ENCODE measurements around the gene MYO18B.

Gene MYO18B

DNA sequence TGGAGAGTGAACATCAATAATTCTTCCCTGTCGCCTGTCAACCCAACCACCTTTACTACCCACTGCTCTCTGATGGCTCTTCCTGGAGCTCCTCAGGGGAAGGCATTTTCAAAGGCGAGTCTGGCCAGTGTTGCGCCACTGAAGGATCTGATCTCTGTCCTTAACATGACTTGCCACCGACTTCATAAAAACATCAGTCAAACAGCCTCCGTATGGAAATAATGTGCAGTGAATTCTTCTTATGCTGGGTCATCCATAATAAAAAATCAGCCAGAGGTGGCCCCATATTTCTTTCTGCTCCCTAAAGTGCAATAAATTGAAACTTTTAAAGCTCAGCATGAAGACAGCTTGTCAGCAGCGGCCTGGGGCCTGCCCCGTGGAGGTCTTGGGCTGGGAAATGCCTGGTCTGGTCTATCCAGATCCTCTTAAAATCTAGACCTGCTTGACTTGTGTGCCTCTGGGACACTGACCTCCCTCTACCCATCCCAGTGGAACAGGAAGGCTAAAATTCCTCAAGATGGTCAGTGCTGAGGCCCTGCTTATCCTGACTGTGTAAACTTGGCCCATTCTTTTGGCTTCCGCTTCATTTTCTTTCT lies 199.5 kb downstream of the MYO18B start:
- no peak overlapping the region for H3K9ac ChIP-seq
- H3K9me3 ChIP-seq, result no peaks in the 10 kb centered on the region
- no peaks in the 10 kb centered on the region for H3K36me3 ChIP-seq
- no peaks in the 10 kb centered on the region for H4K20me1 ChIP-seq
- H3K4me2 ChIP-seq, result no peak overlapping the region
- no peaks in the 10 kb centered on the region for H3K27me3 ChIP-seq
- no peak overlapping the region for H3K4me3 ChIP-seq
- no peak for TF ChIP-seq Cebpa-rat (IDR thresholded peaks at IDR 0.05)
- no peak overlapping the region for H3K27ac ChIP-seq
- no peaks in the 10 kb centered on the region for H3K4me1 ChIP-seq

DNA sequence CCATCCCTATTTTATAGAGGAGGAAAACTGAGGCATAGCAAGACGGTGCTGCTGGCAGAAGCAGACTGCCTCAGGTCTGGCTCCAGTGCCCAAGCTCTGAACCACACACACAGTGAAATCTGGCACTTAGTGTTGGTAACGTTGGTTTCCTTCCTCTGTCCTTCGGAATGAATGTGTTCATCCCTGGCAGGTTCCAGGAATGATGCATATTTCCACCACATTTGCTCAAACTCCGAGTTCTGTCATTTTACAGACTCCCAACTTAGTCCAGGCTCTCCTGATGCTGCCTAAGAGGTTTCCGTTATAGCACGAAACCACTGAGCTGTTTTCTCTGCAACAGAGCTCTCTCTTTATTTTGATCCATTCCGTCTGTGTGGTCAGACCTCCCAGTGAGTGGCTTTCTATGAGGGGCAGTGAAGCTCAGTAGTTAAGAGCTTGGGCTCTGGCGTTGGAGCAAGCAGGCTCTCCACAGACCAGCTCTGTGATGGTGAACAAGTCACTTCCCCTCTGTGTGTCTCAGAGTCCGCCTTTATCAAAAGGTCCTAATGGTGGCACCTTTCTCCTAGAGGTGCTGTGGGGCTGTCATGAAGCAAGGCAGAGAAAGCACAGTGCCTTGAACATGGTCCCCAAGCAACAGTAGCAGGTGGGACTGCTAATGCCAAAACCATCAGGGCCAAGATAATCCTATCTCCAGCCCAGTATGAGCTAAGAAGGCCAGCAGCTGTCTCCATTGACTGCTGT lies 200.3 kb downstream of the MYO18B start:
- Histone ChIP-seq H4K20me1 (no peaks in the 10 kb centered on the region), H3K36me3 (no peaks in the 10 kb centered on the region), H3K4me1 (no peaks in the 10 kb centered on the region), H3K27me3 (no peaks in the 10 kb centered on the region), H3K4me2 (no peak overlapping the region), H3K9me3 (no peaks in the 10 kb centered on the region), H3K4me3 (no peak overlapping the region), H3K9ac (no peak overlapping the region), H3K27ac (no peak overlapping the region)
- TF ChIP-seq Cebpa-rat (IDR thresholded peaks at IDR 0.05), result no peak

DNA sequence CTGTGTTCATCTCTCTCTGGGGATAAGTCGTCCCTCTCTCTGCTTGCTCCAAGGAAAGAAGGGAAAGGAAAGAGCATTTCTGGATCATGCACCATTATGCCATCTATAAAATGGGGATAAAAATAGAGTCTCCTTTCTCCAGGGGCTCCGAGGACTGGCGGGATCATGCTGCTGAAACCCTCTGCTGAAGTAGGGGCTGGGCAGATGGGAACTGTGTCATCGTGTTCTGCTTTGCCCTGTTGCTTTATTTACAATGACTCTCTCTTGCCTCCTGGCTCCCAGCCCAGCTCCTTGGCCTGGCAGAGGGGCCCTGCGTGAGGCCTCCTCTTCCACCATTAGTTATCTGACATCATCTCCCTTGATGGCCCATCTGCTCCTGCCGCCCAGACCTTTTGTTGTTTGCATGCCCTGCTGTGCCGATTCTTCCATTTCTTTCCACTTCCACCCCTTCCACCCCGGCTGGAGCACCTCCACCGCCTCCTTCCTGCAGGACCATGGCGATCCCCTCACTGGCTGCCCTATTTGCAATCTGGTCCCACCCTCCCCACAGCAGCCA lies 200.9 kb downstream of the MYO18B start:
- no peaks in the 10 kb centered on the region for H3K9me3 ChIP-seq
- no peak for TF ChIP-seq Cebpa-rat (IDR thresholded peaks at IDR 0.05)
- no peaks in the 10 kb centered on the region for H3K36me3 ChIP-seq
- no peaks in the 10 kb centered on the region for H3K27me3 ChIP-seq
- H3K27ac ChIP-seq, result no peak overlapping the region
- no peaks in the 10 kb centered on the region for H3K4me1 ChIP-seq
- H3K4me3 ChIP-seq, result no peak overlapping the region
- no peaks in the 10 kb centered on the region for H4K20me1 ChIP-seq
- no peak overlapping the region for H3K9ac ChIP-seq
- no peak overlapping the region for H3K4me2 ChIP-seq

DNA sequence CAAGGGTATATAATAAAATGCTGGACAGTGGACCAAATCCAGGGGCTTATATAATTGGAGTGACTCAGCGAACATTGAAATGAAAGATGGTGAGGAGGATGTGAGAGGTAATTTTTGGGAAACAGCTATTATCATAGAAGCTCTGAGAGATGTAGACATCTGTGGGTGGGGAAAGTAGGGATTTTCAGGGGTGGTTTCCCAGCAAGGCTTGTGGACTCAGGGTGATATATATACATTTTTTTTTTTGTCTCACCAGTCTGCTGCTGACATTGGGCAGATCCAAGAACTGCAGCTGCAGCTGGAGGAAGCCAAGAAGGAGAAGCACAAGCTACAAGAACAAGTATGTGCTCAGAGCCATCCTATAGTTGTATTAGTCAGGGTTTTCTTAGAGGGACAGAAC lies 208.1 kb downstream of the MYO18B start:
- Histone ChIP-seq H3K4me3 (no peak overlapping the region), H3K9me3 (peaks cover 5% of the 10 kb centered on the region; the same call in 1 of the 2 replicates), H3K27me3 (no peaks in the 10 kb centered on the region), H3K4me2 (no peak overlapping the region), H3K27ac (no peak overlapping the region), H4K20me1 (no peaks in the 10 kb centered on the region), H3K9ac (no peak overlapping the region), H3K4me1 (peaks cover 18% of the 10 kb centered on the region), H3K36me3 (peaks cover 10% of the 10 kb centered on the region; the same call in 1 of the 2 replicates)
- no peak for TF ChIP-seq Cebpa-rat (IDR thresholded peaks at IDR 0.05)

DNA sequence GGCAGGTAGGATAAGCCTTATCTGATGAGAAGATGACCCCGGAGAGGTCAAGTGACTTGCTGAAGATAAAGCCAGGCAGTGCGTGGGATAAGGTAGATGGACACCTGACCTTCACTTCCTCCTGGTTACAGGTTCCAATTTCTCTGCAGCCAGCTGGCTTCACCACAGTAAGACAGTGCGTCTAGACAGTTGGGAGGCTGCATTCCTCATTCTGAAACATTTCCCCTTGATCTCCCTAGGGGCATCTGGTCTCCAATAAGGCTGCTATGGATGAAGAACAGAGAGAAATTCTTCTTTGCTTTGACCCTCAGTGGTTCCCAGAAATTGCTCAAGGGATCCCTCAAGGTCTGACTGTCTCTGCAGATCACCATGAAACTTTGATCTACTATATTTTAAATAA lies 211.3 kb downstream of the MYO18B start:
- TF ChIP-seq Cebpa-rat (IDR thresholded peaks at IDR 0.05), result no peak
- Histone ChIP-seq H3K4me3 (no peak overlapping the region), H3K9ac (no peak overlapping the region), H3K4me1 (peaks cover 38% of the 10 kb centered on the region), H3K27me3 (no peaks in the 10 kb centered on the region), H3K9me3 (peaks cover 7% of the 10 kb centered on the region; the same call in 1 of the 2 replicates), H4K20me1 (no peaks in the 10 kb centered on the region), H3K36me3 (peaks cover 14% of the 10 kb centered on the region; the same call in 1 of the 2 replicates), H3K27ac (no peak overlapping the region), H3K4me2 (peak overlapping the region; percentile 61)

DNA sequence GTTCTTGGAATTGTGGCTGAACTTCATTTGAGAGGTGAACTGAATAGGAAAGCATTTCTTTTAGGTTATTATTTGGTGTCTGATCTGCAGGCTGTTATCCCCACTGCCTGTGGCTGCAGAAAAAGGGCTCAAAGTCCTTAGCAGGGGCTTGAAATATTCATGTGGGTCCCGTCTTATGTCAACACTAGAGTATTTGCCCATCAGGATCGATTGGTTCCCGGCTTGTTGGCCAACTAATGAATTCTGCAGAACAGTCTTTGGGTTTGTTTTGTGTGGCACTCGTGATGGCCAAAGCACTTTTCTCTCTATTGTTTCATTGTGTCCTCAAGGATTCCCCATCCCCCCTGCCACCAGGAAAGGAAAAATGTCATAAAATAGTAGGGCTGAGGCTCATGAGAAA lies 211.9 kb downstream of the MYO18B start:
- H3K27me3 ChIP-seq, result no peaks in the 10 kb centered on the region
- peaks cover 14% of the 10 kb centered on the region; the same call in 1 of the 2 replicates for H3K36me3 ChIP-seq
- H3K9ac ChIP-seq, result no peak overlapping the region
- H3K4me3 ChIP-seq, result no peak overlapping the region
- H3K27ac ChIP-seq, result 0 out of 2 replicates have a peak overlapping the region, but pooled peaks have one; percentile 4
- H3K4me2 ChIP-seq, result peak overlapping the region; percentile 61
- H3K4me1 ChIP-seq, result peaks cover 44% of the 10 kb centered on the region
- TF ChIP-seq Cebpa-rat (IDR thresholded peaks at IDR 0.05), result no peak
- H3K9me3 ChIP-seq, result peaks cover 7% of the 10 kb centered on the region; the same call in 1 of the 2 replicates
- H4K20me1 ChIP-seq, result no peaks in the 10 kb centered on the region

DNA sequence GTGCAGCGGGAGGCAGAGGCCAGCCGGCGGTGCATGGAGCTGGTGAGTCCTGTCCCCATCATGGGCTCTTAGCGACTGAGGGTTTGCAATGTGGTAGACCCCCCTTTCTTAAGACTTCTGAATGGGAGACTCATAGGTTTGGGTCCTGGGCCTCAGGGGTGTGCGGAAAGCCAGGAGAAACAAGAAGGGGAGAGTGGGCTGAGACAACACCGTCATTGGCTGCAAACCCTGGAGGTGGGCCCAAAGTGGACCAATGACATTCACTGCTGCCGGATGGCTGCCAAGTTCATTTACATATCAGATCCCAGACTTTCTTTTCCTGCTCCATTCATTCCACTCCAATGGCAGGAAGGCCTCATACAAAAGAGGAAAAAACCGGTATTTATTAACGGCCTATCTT lies 213.3 kb downstream of the MYO18B start:
- Histone ChIP-seq H4K20me1 (no peaks in the 10 kb centered on the region), H3K27me3 (no peaks in the 10 kb centered on the region), H3K27ac (no peak overlapping the region), H3K4me2 (no peak overlapping the region), H3K4me3 (no peak overlapping the region), H3K9ac (no peak overlapping the region), H3K9me3 (peaks cover 7% of the 10 kb centered on the region; the same call in 1 of the 2 replicates), H3K4me1 (peaks cover 54% of the 10 kb centered on the region), H3K36me3 (peaks cover 14% of the 10 kb centered on the region; the same call in 1 of the 2 replicates)
- TF ChIP-seq Cebpa-rat (IDR thresholded peaks at IDR 0.05), result no peak

DNA sequence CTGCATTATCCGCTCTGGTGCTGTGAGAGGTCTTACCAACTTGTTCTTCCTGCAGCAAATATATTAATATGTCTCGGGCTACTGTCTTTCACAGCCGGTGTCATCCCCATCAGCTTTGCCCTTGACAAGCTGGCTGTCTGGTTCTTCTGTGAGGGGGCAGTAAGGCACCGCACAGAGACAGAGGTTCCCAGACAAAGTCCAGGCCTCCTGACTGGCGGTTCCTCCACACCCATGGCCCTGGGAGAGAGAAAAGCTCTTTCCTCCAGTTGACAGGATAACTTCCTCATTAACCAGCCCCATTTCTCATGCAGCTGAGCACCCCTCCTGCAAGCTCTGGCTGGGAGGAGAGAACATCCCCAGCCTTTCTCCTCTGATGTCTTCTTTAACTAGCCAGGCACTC lies 214.8 kb downstream of the MYO18B start:
- Histone ChIP-seq H3K36me3 (peaks cover 7% of the 10 kb centered on the region; the same call in 1 of the 2 replicates), H3K4me1 (peaks cover 69% of the 10 kb centered on the region), H3K4me2 (peak overlapping the region; percentile 11; the same call in 1 of the 2 replicates), H4K20me1 (no peaks in the 10 kb centered on the region), H3K27me3 (no peaks in the 10 kb centered on the region), H3K9ac (no peak overlapping the region), H3K9me3 (peaks cover 7% of the 10 kb centered on the region; the same call in 1 of the 2 replicates), H3K4me3 (no peak overlapping the region), H3K27ac (no peak overlapping the region)
- TF ChIP-seq Cebpa-rat (IDR thresholded peaks at IDR 0.05), result no peak

DNA sequence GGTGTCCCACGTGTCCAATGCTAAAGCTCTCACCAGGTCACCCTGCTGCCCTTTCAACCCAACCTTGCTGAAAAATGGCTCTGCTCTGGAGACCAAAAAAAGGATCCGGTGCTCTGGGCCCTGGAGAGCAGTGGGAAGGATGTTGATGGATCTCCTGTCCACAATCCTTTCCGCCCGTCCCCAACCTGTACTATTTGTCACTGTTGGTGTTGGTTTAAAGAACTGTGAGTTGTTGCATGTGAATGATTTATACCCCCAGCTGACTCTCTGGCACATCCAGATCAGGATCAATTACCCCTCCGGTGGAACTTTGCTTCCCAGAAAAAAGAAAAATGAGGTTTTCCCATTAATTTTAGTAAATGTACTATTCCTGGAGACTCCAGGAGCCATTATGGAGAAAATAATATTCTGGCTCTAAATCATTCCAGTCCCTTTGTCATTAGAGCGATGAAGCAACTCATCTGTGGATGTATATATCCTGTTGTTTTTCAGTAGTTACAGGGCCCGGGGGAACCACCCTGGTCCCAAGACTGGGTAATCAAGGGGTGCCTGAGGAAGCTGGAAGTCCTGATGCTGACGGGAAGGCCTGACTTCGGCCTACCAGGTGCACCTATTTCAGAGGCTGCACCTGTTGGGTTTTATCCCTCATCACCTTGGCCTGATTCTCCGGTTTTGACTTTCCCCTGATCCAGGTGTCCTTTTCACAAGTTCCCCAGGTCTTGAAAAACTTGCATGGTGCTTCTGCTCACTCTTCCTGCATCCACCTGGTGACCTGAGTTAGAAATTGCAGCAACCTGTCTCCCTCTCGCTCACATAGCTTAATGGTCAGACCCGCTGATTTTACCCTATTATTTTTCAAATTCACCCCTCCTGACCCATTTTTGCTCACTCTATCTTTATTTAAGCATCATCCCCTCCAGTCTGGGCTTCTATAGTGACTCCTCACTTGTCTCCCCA lies 218.1 kb downstream of the MYO18B start:
- Histone ChIP-seq H3K4me3 (no peak overlapping the region), H3K9ac (no peak overlapping the region), H3K27ac (no peak overlapping the region), H3K27me3 (no peaks in the 10 kb centered on the region), H3K36me3 (peaks cover 3% of the 10 kb centered on the region; the same call in 1 of the 2 replicates), H4K20me1 (no peaks in the 10 kb centered on the region), H3K4me1 (peaks cover 59% of the 10 kb centered on the region), H3K4me2 (peak overlapping the region; percentile 67), H3K9me3 (peaks cover 27% of the 10 kb centered on the region)
- no peak for TF ChIP-seq Cebpa-rat (IDR thresholded peaks at IDR 0.05)
